ENCODE measurements around the gene SMC1A. TPM values are rescaled to one million over a fixed set of nuclear protein-coding genes. Genes with fewer than 3 reads are reported as not detected.

SMC1A gene
- total and polyA plus RNA-seq, 11 donors, result 13.6 to 64.6 (median 33.7) TPM

GRCh38 chrX:53412446-53412845 is 10.0 kb downstream of the SMC1A start:
- no peaks in the 10 kb centered on the region for H3K4me1 ChIP-seq
- 90 to 97% (median 95%) methylated on average over 2 of the region's 2 CpGs for WGBS, 4 donors
- H3K27me3 ChIP-seq, result no peaks in the 10 kb centered on the region
- DNase-seq (no peak), ATAC-seq (no peak)
- no peak overlapping the region for H3K27ac ChIP-seq
- H3K4me3 ChIP-seq, result no peak overlapping the region
- peaks cover 0 to 77% (median 62%) of the 10 kb centered on the region in 9 donors for H3K36me3 ChIP-seq
- H3K9me3 ChIP-seq, result no peaks in the 10 kb centered on the region
- intact Hi-C loops (cut with DNase I), result no loop called here
- no peak for TF ChIP-seq POLR2A (IDR thresholded peaks at IDR 0.05)
- TF ChIP-seq, protein P1, sequence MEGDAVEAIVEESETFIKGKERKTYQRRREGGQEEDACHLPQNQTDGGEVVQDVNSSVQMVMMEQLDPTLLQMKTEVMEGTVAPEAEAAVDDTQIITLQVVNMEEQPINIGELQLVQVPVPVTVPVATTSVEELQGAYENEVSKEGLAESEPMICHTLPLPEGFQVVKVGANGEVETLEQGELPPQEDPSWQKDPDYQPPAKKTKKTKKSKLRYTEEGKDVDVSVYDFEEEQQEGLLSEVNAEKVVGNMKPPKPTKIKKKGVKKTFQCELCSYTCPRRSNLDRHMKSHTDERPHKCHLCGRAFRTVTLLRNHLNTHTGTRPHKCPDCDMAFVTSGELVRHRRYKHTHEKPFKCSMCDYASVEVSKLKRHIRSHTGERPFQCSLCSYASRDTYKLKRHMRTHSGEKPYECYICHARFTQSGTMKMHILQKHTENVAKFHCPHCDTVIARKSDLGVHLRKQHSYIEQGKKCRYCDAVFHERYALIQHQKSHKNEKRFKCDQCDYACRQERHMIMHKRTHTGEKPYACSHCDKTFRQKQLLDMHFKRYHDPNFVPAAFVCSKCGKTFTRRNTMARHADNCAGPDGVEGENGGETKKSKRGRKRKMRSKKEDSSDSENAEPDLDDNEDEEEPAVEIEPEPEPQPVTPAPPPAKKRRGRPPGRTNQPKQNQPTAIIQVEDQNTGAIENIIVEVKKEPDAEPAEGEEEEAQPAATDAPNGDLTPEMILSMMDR (IDR thresholded peaks at IDR 0.05), result no peak

GRCh38 chrX:53403535-53403934 is 18.9 kb downstream of the SMC1A start:
- no peaks in the 10 kb centered on the region for H3K9me3 ChIP-seq
- H3K4me3 ChIP-seq, result no peak overlapping the region
- intact Hi-C loops (cut with DNase I), result no loop called here
- DNase-seq (no peak), ATAC-seq (no peak)
- 91 to 97% (median 94%) methylated on average over 10 of the region's 10 CpGs for WGBS, 4 donors
- TF ChIP-seq, protein P1 (IDR thresholded peaks at IDR 0.05), result no peak
- TF ChIP-seq POLR2A (IDR thresholded peaks at IDR 0.05), result no peak
- H3K4me1 ChIP-seq, result no peaks in the 10 kb centered on the region
- no peak overlapping the region for H3K27ac ChIP-seq
- peaks cover 0 to 98% (median 89%) of the 10 kb centered on the region in 9 donors for H3K36me3 ChIP-seq
- no peaks in the 10 kb centered on the region for H3K27me3 ChIP-seq

DNA sequence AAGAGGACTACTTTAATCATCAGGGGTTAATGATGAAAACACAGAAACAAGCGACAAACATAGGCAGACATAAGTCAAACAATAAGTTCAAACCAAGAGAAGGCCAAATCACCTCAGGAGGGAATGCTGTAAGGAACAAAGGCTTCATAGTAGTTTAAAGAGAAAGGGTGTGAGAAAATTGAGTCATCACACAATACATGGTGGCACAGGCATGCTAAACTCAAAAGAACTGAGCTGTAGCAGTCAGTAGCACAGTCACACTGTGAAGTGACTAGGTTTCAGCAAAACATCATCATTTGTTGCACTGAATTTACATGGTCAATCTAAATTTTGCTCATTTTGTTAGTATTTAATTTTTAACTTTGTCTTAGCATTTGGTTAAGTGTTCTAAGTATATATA is 24.2 kb downstream of the SMC1A start:
- Histone ChIP-seq H3K27me3 (no peaks in the 10 kb centered on the region), H3K4me1 (no peaks in the 10 kb centered on the region), H3K27ac (no peak overlapping the region), H3K36me3 (peaks cover 0 to 97% (median 70%) of the 10 kb centered on the region in 9 donors), H3K4me3 (no peak overlapping the region), H3K9me3 (no peaks in the 10 kb centered on the region)
- intact Hi-C loops (cut with DNase I), result no loop called here
- ATAC-seq (no peak), DNase-seq (no peak)
- WGBS, 4 donors, result 87 to 100% (median 97%) methylated on average over 1 of the region's 1 CpG
- TF ChIP-seq POLR2A (IDR thresholded peaks at IDR 0.05), result no peak
- TF ChIP-seq, protein P1 (IDR thresholded peaks at IDR 0.05), result no peak

DNA sequence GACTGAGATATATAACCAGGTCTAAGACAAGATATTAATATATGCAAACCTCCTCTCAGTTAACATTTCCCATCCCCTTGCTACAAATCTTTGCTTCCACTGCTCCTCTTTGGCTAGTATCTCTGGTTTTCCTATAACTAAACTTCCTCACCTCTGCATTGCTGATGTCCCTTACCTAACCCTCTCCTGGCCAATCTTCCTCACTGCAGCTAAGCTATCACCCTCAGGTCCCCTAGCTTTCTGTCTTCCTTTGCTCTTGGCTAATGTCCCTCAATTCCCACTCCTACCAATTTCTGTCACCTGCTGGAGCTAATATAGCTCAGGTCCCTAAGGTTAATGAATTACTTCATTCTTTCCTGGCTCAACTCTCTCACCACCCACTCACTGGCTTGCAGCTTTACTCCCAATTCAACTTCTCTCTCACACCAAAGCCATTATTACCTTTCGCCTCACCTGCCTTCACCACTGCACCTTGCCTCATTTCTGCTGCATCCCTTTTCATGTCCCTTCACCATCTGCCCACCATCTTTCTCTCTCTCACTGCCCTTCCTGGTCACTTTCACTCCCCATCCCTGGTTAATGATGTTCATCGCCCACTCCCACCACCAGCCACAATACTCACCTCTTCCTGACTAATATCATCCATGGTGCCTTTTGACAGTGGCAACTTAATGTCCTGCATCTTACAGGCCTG is 26.7 kb downstream of the SMC1A start:
- 95 to 99% (median 96%) methylated on average over 2 of the region's 2 CpGs for WGBS, 4 donors
- no peak for TF ChIP-seq POLR2A (IDR thresholded peaks at IDR 0.05)
- TF ChIP-seq, protein P1 (IDR thresholded peaks at IDR 0.05), result no peak
- Histone ChIP-seq H3K27ac (no peak overlapping the region), H3K9me3 (no peaks in the 10 kb centered on the region), H3K36me3 (peaks cover 0 to 97% (median 64%) of the 10 kb centered on the region in 9 donors), H3K27me3 (no peaks in the 10 kb centered on the region), H3K4me1 (no peaks in the 10 kb centered on the region), H3K4me3 (no peak overlapping the region)
- DNase-seq (no peak), ATAC-seq (no peak)
- intact Hi-C loops (cut with DNase I), result no loop called here

Measured in heart left ventricle (tissue), 16 donors.